GM21423 (cell line): ENCODE results near the gene GRIP1.

Experiments
- ATAC-seq: cut with Tn5 transposase; IDR thresholded peaks from one replicate; pipeline ENCODE4 v1.9.1; 2021; ENCODE audit warnings: mild to moderate bottlenecking, moderate library complexity; ENCODE audit not compliant: unreplicated experiment

GRIP1 gene

GRCh38 chr12:66647034-66647691 lies 31.7 kb downstream of the GRIP1 start:
- ATAC-seq = no peak

DNA sequence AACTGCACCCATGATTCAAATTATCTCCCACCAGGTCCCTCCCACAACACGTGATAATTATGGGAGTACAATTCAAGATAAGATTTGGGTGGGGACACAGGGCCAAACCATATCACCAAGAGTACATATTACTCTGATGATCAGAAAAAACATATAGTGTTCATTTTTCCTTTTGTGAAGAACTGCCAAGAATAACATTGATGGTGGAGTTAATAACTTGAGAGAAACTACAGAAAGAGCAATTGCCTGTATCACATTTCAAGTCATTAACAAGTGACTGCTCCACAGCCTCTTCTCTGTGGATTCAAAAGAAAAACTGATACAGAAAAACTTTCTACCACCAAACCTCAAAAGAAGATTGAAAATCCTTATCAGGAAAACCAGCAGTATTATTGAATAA lies 34.7 kb downstream of the GRIP1 start:
- no peak for ATAC-seq

DNA sequence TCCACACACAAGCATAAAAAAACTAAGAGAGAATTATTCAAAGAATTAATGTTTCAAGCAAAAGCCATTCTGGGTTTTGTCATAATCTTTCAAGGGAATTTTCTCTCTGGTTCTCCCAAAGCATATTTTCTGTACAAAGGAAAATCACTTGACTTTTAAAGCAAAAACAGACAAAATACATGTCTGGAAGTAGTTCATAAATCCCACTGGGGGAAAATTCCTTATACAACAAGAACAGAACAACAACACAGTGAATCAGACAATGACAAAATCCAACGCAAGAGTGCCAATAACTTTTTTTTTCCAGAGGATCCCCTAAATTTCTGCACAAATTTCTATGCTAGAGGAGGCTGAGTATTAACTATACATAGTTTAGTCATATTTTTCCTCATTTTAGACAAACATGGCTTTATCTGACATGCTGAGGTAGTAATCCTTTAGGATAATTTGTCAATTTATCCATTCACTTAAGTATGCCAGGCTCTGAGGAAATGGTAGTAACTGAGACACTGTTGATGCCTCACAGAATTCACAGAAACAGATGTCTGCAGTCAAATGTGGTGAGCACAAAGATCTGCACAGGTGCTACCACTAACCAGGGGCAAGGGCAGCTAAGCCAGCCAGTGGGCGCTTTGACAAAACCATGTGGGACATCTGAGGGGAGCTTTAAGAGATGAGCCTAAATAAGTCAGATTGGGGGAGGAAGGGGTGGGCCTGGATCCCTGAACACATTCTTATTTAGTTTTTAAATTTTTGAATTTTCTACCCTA lies 38.0 kb downstream of the GRIP1 start:
- ATAC-seq = no peak

GRCh38 chr12:66638666-66639065 lies 40.2 kb downstream of the GRIP1 start:
- no peak for ATAC-seq

GRCh38 chr12:66637699-66638301 lies 41.1 kb downstream of the GRIP1 start:
- no peak for ATAC-seq

- no peak for ATAC-seq
Observed at GRCh38 chr12:66636771-66637170, 42.1 kb downstream of the GRIP1 start.

DNA sequence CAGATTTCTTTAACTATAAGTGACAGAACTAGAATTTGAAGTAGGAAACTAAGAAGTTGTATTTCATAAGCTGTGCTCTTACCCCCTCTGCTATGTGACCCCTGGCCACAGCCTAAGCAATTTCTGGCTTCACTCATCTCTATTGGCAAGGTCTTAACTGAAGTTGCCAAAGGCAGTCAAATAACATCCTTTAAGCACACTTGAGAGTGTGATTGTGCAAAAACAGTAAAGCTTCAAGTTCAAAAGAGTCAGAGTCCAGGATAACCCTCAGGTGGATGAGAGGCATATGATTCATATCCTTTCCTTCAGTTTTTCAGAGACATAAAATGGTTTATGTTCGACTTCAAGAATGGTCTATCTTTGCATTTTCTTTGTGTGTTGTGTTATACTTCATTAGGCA lies 45.2 kb downstream of the GRIP1 start:
- no peak for ATAC-seq

DNA sequence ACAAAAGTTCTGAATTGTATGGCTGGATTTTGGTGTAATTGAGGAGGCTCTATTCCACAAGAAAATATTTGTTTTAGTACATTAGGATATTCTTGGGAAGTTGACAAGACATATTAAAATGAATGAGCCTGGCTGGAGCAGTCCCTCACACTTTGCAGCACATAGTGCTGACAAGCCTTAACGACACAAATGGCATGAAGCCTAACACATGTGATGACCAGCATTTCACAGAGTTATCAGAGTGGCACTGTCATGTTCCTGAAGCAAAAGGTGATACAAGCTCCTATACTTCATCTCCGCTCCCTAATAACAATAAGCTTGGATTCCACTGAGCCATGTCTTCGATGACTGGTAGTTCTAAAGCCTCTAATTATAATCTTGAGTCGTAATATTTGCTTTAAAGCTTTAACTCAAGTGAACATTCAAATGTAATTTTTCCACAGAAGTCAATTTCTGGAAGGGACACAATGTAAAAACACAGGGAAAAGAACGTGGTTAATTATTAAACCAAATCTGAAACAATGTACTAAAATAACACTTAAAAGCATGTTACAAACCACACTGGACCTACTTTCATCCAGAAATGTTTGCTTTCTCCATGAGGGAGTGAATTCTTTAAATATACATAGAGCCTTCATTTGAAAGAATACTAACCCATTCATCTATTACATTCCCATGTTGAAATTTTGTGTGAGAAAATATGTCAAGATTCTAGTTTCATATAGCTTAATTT lies 49.6 kb downstream of the GRIP1 start:
- no peak for ATAC-seq

GRCh38 chr12:66627988-66628317 lies 50.9 kb downstream of the GRIP1 start:
- no peak for ATAC-seq

- no peak for ATAC-seq
Observed at GRCh38 chr12:66627270-66627987, 51.4 kb downstream of the GRIP1 start.

DNA sequence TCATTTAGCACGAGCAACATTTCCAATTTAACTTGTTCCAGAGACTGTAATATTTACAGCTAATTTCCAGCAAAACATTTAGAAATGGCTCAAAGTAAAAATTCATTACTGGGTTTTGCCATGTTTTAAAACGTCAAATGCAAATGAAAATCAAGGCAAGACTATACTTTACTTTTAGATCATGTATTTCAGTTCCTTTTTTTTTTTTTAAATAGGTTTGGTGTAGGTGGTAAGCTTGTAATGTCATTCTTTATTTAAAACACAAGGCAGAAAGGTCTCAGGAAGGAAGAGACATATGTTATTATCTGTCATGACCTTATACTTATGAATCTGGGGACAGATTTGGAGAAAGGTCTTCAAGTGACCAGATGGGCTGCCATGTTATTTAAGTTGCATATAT lies 54.1 kb downstream of the GRIP1 start:
- ATAC-seq = peak; percentile 57

DNA sequence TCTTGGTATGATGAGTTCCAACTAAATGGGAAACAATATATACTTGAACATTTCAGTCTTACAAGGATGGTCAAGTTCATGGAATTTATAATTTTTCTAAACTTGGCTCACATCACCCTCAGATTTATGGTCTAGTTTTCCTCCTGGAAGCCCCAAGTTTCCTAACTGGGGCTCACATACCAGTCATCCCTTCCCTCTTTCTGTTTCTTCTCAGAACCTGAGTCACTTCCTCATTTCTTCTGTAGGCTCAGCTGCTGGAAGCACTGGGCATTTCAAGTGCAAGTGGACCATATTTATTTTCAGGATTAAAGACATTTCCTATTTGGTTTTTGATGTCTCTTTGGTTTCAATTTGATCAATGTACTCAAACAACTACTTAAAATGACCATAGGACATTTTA lies 55.4 kb downstream of the GRIP1 start:
- no peak for ATAC-seq

DNA sequence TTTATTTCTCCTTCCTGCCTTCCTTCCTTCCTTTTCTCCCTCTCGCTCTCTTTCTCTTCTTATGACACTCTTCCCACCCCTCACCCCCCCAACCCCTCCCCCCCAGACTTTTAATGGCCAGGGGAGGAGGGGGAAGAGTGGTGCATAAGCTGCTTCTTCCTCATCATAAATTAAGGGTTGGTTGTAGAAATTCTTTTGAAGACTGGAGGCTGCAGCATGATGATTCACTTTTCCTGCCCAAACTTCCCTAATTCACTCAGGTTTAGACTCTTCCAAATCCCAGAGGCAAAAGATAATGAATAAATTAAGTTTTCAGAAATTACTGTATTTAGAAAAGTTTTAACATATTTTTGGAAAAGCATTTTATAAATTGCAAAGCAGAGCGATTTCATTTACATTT lies 58.2 kb downstream of the GRIP1 start:
- no peak for ATAC-seq

- no peak for ATAC-seq
Observed at GRCh38 chr12:66620026-66620425, 58.9 kb downstream of the GRIP1 start.

DNA sequence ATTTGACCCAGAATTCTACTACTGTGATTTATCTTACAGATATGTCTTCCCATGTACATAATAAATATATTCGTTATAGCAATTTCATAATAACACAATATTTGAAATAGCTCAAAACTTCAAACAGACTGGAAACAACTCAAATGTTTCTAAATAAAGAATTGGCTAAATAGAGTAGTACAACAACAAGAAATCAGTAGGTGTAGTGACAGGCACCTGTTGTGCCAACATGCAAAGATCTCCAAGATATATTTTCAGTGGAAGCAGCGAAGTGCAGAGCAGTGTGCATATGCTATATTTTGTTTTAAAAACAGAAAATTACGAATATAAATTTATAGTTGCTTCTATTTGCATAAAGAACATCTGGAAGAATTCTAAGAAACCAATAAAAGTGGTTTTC lies 60.9 kb downstream of the GRIP1 start:
- no peak for ATAC-seq

GRCh38 chr12:66612090-66612775 lies 66.6 kb downstream of the GRIP1 start:
- ATAC-seq = no peak

DNA sequence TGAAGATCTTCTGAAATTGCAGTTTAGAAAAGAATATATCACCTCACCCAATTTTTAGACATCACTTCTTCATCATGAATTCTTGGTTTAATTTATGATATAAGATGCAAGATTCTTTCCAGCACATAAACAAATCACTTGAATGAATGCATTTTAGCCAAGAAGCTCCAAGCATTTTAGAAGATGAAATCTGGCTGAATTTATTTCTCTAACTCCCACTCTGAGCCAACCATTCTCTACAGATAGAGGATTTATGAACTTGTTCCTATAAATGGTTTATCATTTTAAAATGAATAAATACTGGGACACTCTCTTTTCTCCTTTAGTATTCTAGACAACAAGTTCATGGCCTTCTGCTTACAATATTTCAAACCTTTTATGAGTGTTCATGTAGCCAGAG lies 71.7 kb downstream of the GRIP1 start:
- ATAC-seq = no peak

- ATAC-seq = no peak
Observed at GRCh38 chr12:66605293-66605692, 73.6 kb downstream of the GRIP1 start.

- ATAC-seq = no peak
Observed at GRCh38 chr12:66603981-66604479, 74.8 kb downstream of the GRIP1 start.

- no peak for ATAC-seq
Observed at GRCh38 chr12:66603461-66603860, 75.4 kb downstream of the GRIP1 start.
